Renal cortical epithelial cell (primary cell): ENCODE results near the gene CATSPER1. TPM values are rescaled to one million over a fixed set of nuclear protein-coding genes. Genes with fewer than 3 reads are reported as not detected.

Experiments used
- DNase-seq: peaks from one replicate; pipeline ENCODE4 v3.0.0-alpha.2; 2011; ENCODE audit warnings: low read depth
- total RNA-seq: library from RNA; depleted of rRNA; stranded (reverse); fragments of >200 nt; gene quantifications from 2 replicates; pipeline ENCODE4 v1.2.3, GENCODE V29; 2014

The CATSPER1 gene
- total RNA-seq, 1 donor from 2014 or later = 0.65 TPM

DNA sequence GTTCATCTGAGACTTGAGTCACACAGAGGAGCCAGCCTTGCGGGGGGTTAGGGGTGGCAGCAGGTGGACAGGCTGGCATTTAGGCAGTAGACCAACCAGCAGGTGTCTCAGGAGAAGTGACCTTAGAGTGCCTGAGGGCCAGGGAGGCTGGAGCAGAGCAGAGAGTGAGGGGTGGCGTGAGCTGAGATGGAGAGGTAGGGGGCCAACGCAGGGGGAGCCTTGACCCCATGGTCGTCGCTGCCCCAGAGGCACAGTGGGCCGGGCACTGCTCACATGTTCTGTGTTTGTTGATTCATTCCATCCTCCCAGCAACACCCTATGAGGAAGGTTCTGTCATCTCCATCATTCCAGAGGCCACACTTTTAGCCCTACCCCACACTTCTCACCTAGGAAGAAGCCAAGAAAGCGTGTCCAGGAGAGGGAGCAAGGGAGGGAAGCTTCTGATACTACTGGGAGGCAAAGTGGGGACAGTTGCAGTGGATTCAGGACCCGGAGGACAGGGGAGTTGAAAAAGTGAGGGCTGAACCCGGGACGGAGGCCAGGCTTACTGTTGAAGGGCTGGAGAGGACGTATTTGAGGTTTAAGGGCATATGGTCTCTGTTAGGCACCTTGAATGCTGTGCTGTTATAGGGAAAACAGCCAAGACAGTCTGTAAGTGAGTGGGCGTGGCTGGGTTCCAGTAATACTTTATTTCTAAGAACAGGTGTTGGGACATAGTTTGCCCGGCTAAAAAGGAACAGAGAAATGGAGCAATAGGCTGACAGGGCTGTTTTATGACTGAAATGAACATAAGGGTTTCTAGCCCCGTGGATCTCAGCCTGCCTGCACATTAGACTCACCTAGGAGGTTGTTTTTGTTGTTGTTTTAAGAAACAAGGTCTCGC is 57.4 kb downstream of the CATSPER1 start:
- no peak for DNase-seq

DNA sequence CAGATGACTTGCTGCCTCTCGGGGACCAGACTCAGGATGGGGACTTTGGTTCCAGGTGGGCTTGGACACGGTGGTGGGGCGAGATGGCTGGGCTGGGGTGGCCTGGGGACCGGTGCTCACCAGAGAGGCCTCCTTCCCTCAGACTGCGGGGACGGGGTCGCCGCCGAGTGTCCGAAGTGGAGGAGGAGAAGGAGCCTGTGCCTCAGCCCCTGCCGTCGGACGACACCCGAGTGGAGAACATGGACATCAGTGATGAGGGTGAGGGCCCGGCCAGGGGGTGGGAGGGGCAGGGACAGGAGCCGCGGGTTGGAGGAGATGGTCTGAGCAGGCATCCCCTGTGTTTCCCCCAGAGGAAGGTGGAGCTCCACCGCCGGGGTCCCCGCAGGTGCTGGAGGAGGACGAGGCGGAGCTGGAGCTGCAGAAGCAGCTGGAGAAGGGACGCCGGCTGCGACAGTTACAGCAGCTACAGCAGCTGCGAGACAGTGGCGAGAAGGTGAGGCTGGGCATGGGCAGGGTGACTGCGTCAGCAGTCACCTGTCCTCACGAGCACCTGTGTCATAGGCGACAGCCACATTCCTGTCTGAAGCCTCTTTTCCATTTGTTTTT is 58.8 kb downstream of the CATSPER1 start:
- DNase-seq = no peak

Other genes starting within 250 kb of the CATSPER1 start
- 10.6 and 17.2 TPM in 2 replicates for gene AP5B1, start 245.5 kb downstream of the CATSPER1 start, total RNA-seq
- 0.20 and 5.2 TPM in 2 replicates for gene OVOL1, start 239.4 kb downstream of the CATSPER1 start, total RNA-seq
- gene SNX32, start 192.5 kb downstream of the CATSPER1 start, total RNA-seq = 0.40 TPM in 1 of 2 replicates, not detected in the other
- 1,035 and 1,160 TPM in 2 replicates for gene CFL1, start 168.3 kb downstream of the CATSPER1 start, total RNA-seq
- gene MUS81, start 166.0 kb downstream of the CATSPER1 start, total RNA-seq = 37.0 and 52.4 TPM in 2 replicates
- 18.9 and 35.0 TPM in 2 replicates for gene EFEMP2, start 153.7 kb downstream of the CATSPER1 start, total RNA-seq
- gene CTSW, start 146.6 kb downstream of the CATSPER1 start, total RNA-seq = 0.35 TPM in 1 of 2 replicates, not detected in the other
- 96.8 and 192 TPM in 2 replicates for gene FIBP, start 138.0 kb downstream of the CATSPER1 start, total RNA-seq
- gene CCDC85B, start 135.8 kb downstream of the CATSPER1 start, total RNA-seq = 10.0 and 13.5 TPM in 2 replicates
- 4.2 and 9.7 TPM in 2 replicates for gene FOSL1, start 126.1 kb downstream of the CATSPER1 start, total RNA-seq
- 6.9 and 15.7 TPM in 2 replicates for gene C11orf68, start 107.4 kb downstream of the CATSPER1 start, total RNA-seq
- 54.2 and 117 TPM in 2 replicates for gene DRAP1, start 107.1 kb downstream of the CATSPER1 start, total RNA-seq
- not detected in 2 replicates for gene TSGA10IP, start 81.0 kb downstream of the CATSPER1 start, total RNA-seq
- 10.8 and 43.3 TPM in 2 replicates for gene SART1, start 64.7 kb downstream of the CATSPER1 start, total RNA-seq
- 38.0 and 39.0 TPM in 2 replicates for gene EIF1AD, start 24.3 kb downstream of the CATSPER1 start, total RNA-seq
- gene BANF1, start 24.0 kb downstream of the CATSPER1 start, total RNA-seq = 10.6 and 14.3 TPM in 2 replicates
- 2.3 and 140 TPM in 2 replicates for gene CST6, start 14.5 kb downstream of the CATSPER1 start, total RNA-seq
- gene GAL3ST3, start 22.7 kb upstream of the CATSPER1 start, total RNA-seq = 0.87 and 1.8 TPM in 2 replicates
- 122 and 141 TPM in 2 replicates for gene SF3B2, start 25.9 kb upstream of the CATSPER1 start, total RNA-seq
- 19.4 and 61.2 TPM in 2 replicates for gene PACS1, start 43.8 kb upstream of the CATSPER1 start, total RNA-seq
- 12.0 and 33.4 TPM in 2 replicates for gene KLC2, start 231.2 kb upstream of the CATSPER1 start, total RNA-seq
- gene RAB1B, start 242.2 kb upstream of the CATSPER1 start, total RNA-seq = 87.3 and 140 TPM in 2 replicates